COR-L47 (cell line): ENCODE data around the gene KAZN.

ENCODE experiments used
- DNase-seq: peaks from one replicate; lab custom pipeline; 2025; lab: John Stamatoyannopoulos, UW

The KAZN gene

GRCh38 chr1:14937288-14937949 is 338.9 kb downstream of the KAZN start:
- DNase-seq = peak; percentile 53

- no peak for DNase-seq
Measured at GRCh38 chr1:14939527-14940284, 341.2 kb downstream of the KAZN start.

GRCh38 chr1:14940285-14940870 is 341.9 kb downstream of the KAZN start:
- no peak for DNase-seq

- DNase-seq = no peak
Measured at GRCh38 chr1:14941864-14942263, 343.4 kb downstream of the KAZN start.

- no peak for DNase-seq
Measured at GRCh38 chr1:14944471-14944985, 346.0 kb downstream of the KAZN start.

GRCh38 chr1:14945132-14946010 is 346.9 kb downstream of the KAZN start:
- DNase-seq = no peak

- DNase-seq = no peak
Measured at GRCh38 chr1:14946011-14946359, 347.5 kb downstream of the KAZN start.

GRCh38 chr1:14946684-14947238 is 348.3 kb downstream of the KAZN start:
- DNase-seq = no peak

- no peak for DNase-seq
Measured at GRCh38 chr1:14947421-14947820, 348.9 kb downstream of the KAZN start.

GRCh38 chr1:14948112-14948652 is 349.7 kb downstream of the KAZN start:
- DNase-seq = no peak

GRCh38 chr1:14949270-14949835 is 350.9 kb downstream of the KAZN start:
- no peak for DNase-seq

- no peak for DNase-seq
Measured at GRCh38 chr1:14949836-14950713, 351.6 kb downstream of the KAZN start.

GRCh38 chr1:14951766-14952165 is 353.3 kb downstream of the KAZN start:
- DNase-seq = no peak

GRCh38 chr1:14952626-14953314 is 354.3 kb downstream of the KAZN start:
- no peak for DNase-seq

- no peak for DNase-seq
Measured at GRCh38 chr1:14954210-14954609, 355.7 kb downstream of the KAZN start.

- DNase-seq = no peak
Measured at GRCh38 chr1:14954930-14955329, 356.4 kb downstream of the KAZN start.

GRCh38 chr1:14955402-14955801 is 356.9 kb downstream of the KAZN start:
- no peak for DNase-seq

- DNase-seq = no peak
Measured at GRCh38 chr1:14955976-14956375, 357.5 kb downstream of the KAZN start.

GRCh38 chr1:14956579-14957195 is 358.2 kb downstream of the KAZN start:
- no peak for DNase-seq
